ENCODE results near the gene COP1.

COP1 gene

DNA sequence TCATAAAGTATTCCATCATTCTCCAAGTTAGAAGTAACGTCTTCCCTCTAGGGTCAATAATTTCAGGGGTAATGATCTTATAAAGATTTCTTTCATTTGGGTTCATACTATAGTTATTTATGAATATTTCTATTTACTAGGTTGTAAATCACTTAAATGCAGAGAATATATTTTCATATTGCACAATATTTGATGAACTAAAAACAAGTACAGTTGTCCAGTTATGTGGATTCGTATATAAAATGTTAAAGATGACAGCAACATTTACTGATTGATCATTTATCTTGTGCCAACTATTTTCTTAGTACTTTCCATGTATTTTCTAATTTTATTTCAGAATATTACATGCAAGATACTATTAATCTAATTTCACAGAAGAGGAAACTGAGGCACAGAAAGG is 243.3 kb downstream of the COP1 start:
- DNase-seq (ENCODE audit: low spot score), result no peak

- no peak for DNase-seq (ENCODE audit: low spot score)
Observed at GRCh38 chr1:175960169-175960568, 246.9 kb downstream of the COP1 start.

DNA sequence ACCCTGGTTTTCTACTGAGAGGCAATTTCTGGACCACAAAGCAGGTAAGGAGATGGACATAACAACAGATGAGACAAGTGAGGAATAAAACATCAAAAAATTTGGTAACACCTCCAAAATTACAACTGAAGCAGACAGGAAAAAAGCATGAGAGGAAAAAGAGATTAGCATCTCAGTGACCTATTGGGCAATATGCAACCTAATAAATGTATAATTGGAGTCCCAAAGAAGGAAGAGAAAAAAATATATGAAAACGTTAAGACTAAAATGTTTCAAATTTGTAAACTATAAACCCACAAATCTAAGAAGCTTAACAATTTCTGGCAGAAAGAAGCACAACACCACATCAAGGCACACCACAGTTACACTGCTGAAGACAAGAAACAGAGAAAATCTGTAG is 255.5 kb downstream of the COP1 start:
- DNase-seq (ENCODE audit: low spot score), result no peak

- no peak for DNase-seq (ENCODE audit: low spot score)
Observed at GRCh38 chr1:175947771-175948170, 259.3 kb downstream of the COP1 start.

- DNase-seq (ENCODE audit: low spot score), result no peak
Observed at GRCh38 chr1:175944591-175944990, 262.5 kb downstream of the COP1 start.

- DNase-seq (ENCODE audit: low spot score), result no peak
Observed at GRCh38 chr1:175941164-175941563, 265.9 kb downstream of the COP1 start.

- DNase-seq (ENCODE audit: low spot score), result no peak
Observed at GRCh38 chr1:175936736-175937135, 270.4 kb downstream of the COP1 start.

GRCh38 chr1:175935566-175936115 is 271.4 kb downstream of the COP1 start:
- no peak for DNase-seq (ENCODE audit: low spot score)

DNA sequence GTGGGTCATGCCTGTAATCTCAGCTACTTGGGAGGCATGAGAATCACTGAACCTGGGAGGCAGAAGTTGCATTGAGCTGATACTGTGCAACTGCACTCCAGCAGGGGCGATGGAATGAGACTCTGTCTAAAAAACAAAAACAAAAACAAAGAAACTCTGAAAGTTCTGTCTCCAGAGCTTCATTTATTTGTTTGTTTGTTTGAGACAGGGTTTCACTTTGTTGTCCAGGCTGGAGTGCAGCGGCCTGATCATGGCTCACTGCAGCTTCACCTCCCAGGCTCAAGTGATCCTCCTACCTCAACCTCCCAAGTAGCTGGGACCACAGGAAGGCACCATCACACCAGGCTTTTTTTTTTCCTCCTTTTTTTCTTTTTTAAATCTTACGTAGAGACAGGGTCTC is 271.9 kb downstream of the COP1 start:
- no peak for DNase-seq (ENCODE audit: low spot score)

GRCh38 chr1:175933801-175934200 is 273.3 kb downstream of the COP1 start:
- DNase-seq (ENCODE audit: low spot score), result no peak

GRCh38 chr1:175927944-175928343 is 279.1 kb downstream of the COP1 start:
- no peak for DNase-seq (ENCODE audit: low spot score)

DNA sequence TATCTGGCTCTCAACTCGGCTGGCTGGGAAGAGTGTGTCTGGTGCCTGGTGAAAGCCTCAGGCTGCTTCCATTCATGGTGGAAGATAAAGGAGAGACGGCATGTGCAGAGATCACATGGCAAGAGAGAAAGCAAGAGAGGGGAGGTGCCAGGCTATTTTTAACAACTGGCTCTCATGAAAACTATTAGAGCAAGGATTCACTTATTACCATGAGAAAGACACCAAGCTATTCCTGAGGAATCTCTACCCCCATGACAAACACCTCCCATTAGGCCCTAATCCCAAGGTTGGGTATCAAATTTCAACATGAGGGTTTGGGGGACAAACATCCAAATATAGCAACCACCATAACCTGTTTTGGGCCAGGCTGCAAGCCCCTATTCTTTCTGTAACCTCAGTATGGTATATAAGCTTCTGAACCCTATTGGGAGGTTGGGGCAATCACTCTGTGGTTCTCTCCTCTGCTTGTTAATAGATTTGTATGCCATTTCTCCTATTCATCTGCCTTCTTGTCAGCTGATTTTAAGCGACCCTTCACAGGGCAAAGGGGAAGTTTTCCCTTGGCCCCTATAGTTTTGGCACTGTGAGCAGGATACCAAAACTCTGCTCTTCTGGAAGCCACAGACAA is 284.7 kb downstream of the COP1 start:
- no peak for DNase-seq (ENCODE audit: low spot score)

- no peak for DNase-seq (ENCODE audit: low spot score)
Observed at GRCh38 chr1:175920381-175920780, 286.7 kb downstream of the COP1 start.

DNA sequence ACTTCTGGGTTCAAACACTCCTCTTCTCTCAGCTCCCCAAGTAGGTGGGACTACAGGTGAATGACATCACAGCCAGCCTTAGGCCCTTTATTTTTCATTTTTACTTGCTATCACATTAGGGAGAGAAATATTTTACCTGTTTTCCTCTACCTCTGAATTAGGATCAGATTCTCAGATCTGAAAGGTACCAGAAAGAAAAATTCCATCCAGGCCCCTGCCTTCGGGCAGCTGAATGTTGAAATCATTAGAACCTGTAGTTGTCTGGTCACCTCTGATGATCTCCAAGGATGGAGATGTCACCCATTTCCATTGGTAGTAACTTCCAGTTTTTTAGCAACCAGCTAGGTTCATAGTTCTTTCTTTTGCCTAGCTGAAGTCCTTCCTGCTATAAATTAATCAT is 288.1 kb downstream of the COP1 start:
- no peak for DNase-seq (ENCODE audit: low spot score)

GRCh38 chr1:175918364-175918801 is 288.7 kb downstream of the COP1 start:
- DNase-seq (ENCODE audit: low spot score), result no peak

DNA sequence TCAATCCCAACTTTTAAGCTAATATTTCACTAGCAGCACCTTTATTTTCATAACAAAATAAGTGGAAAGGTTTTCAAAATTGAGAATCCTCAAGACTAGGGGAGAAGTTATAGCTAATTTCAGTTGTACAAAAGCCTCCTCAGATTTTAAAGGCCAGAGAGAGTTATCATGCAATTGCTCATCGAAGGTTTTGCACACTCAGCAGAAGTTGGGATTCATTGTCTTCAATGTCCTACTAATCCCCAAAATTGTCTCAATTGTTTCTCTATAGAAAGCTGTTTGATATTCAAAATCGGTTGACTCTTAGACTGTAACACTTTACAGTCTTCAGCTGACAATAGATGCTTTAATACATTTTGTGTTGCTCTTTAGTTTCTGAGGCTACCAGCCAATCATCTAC is 293.0 kb downstream of the COP1 start:
- no peak for DNase-seq (ENCODE audit: low spot score)

- DNase-seq (ENCODE audit: low spot score), result no peak
Observed at GRCh38 chr1:175911138-175911537, 295.9 kb downstream of the COP1 start.

- DNase-seq (ENCODE audit: low spot score), result no peak
Observed at GRCh38 chr1:175906370-175906769, 300.7 kb downstream of the COP1 start.

- no peak for DNase-seq (ENCODE audit: low spot score)
Observed at GRCh38 chr1:175904808-175905207, 302.3 kb downstream of the COP1 start.

DNA sequence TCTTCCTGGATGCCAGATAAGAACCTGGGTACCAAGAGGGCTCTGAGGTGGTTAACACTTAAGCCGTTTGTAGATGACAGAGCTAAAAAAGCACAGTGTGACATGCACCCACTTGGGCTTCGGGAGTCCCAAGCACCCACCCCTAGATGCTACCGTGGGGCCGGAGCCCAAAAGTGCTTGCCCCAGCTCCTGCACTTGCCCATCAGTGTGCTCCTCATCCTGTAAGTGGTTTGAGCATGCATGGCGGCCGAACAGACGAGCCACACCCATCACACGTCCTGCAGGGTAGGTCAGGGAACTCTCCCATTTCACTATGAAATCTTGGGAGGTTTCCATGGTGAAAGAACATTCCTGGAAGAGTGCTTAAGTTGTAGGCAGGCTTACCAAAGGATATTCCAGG is 304.8 kb downstream of the COP1 start:
- no peak for DNase-seq (ENCODE audit: low spot score)

DNA sequence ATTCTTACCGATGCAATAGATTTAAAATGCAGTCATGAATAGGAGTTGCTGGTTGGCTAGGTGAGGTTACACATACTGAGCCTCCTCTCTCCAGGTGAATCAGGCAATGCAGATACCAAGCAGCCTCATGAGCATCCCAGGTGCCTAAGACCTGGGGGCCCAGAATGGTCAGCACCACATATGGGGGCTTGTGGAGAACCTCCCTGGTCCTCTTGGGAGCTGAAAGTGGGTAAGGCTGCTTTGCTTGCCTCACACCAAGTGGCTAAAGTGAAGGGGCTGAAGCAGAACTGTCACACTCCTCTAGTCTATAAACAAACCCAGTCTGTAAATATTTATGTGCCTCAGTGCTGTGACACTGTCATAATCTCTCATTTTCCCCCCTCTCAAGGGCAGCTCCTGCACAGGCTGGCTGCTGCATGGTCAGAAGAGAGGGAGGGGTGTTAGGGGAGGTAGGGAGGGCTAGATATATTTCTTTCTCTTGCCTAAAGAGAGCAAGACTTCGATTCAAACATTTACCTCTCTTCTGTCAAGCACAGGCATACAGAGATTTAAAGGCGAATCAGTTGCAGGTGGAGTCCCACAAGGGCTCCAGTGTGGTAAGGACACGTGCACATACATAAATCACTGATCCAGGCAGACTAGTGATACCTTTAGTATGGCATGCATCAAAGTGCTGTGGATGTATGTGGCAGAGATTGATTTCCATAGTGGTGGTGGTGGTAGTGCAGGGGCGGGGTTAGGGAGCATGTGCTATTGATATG is 305.8 kb downstream of the COP1 start:
- DNase-seq (ENCODE audit: low spot score), result no peak

DNA sequence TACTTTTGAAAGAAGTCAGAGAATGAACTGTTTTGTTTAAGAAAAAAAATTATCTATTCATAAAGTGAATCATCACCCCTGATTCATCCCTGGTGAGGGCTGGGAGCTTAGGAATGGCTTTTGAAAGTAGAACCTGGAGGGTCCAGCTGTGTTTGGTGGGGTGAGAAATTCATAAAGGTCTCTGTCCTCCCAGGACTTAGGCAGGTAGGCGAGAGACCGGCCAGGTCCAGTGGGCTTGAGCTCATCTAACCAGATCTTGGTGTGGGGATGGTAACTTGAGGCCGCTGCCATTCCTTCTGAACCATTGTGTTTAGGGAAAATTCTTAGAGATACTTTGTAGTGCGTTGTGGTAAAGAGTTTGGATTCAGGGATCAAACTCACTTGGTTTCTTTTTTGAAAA is 306.9 kb downstream of the COP1 start:
- DNase-seq (ENCODE audit: low spot score), result no peak

DNA sequence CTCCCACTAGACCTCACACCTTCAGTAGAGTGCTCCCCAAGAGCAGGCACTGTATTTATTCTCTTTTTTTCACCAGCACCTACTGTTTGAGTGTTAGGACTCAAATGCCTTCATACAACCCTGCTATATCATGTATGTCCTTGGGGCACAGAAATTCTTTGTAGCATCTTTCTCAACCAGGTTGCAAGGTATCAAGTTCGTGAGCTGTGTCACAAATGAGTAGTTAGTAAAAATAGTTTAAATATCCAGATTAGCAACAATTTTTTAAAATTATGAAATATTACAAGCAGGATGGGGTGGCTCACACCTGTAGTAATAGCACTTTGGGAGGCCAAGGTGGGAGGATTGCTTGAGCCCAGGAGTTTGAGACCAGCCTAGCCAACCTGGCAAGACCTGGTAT is 311.1 kb downstream of the COP1 start:
- no peak for DNase-seq (ENCODE audit: low spot score)
